Stomach (tissue), 4 donors: ENCODE measurements around the gene DPP6.

Experiments used
- CTCF ChIP-seq, 7 experiments: fragments of 450-650 bp in 4 of 7; fragments of 200-600 bp in 3 of 7; sonication (generic) in 3 of 7; IDR thresholded peaks; one replicate each; pipeline ENCODE4 v1.5.1; 2016 to 2019; ENCODE audit warnings: antibody characterized with exemption in 7 of 7, control low read depth in 2 of 7, mild to moderate bottlenecking in 1 of 7
- EP300 ChIP-seq: sonication (generic); formaldehyde crosslinking; IDR thresholded peaks from one replicate; pipeline ENCODE4 v1.6.1; 2017; ENCODE audit warnings: antibody characterized with exemption
- POLR2A ChIP-seq, 4 donors: fragments of 450-650 bp; IDR thresholded peaks; one replicate each; pipeline ENCODE4 v1.6.1; 2016; ENCODE audit warnings: antibody characterized with exemption in 4 of 4, control low read depth in 2 of 4, mild to moderate bottlenecking in 1 of 4, moderate library complexity in 1 of 4
- POLR2AphosphoS5 ChIP-seq, 3 donors: sonication (generic); formaldehyde crosslinking; IDR thresholded peaks; one replicate each; pipeline ENCODE4 v1.6.1; 2016; ENCODE audit warnings: antibody characterized with exemption in 3 of 3

- TF ChIP-seq POLR2AphosphoS5 (IDR thresholded peaks at IDR 0.05) = no peak
- no peak for TF ChIP-seq CTCF (IDR thresholded peaks at IDR 0.05)
- TF ChIP-seq POLR2A (IDR thresholded peaks at IDR 0.05) = no peak
- TF ChIP-seq EP300 = no peak
These were observed 372.2 kb downstream of the DPP6 start for GRCh38 chr7:154424350-154424749.
